ENCODE data around the gene TPT1.

The TPT1 gene

GRCh38 chr13:45333251-45333976, 7.6 kb downstream of the TPT1 start:
- DNase-seq: no peak

GRCh38 chr13:45332831-45333219, 8.2 kb downstream of the TPT1 start:
- DNase-seq: no peak

GRCh38 chr13:45332036-45332830, 8.8 kb downstream of the TPT1 start:
- DNase-seq: peak; percentile 97

GRCh38 chr13:45331692-45332035, 9.3 kb downstream of the TPT1 start:
- DNase-seq: no peak

GRCh38 chr13:45331123-45331619, 9.8 kb downstream of the TPT1 start:
- no peak for DNase-seq

GRCh38 chr13:45328661-45329111, 12.3 kb downstream of the TPT1 start:
- peak; percentile 84 for DNase-seq

GRCh38 chr13:45327253-45327955, 13.6 kb downstream of the TPT1 start:
- no peak for DNase-seq

GRCh38 chr13:45325806-45326205, 15.2 kb downstream of the TPT1 start:
- DNase-seq: peak; percentile 84

- no peak for DNase-seq
Observed at GRCh38 chr13:45320876-45321629, 19.9 kb downstream of the TPT1 start.

GRCh38 chr13:45316996-45317395, 24.0 kb downstream of the TPT1 start:
- DNase-seq: no peak

GRCh38 chr13:45316338-45316737, 24.6 kb downstream of the TPT1 start:
- no peak for DNase-seq

- DNase-seq: no peak
Observed at GRCh38 chr13:45315520-45316167, 25.3 kb downstream of the TPT1 start.

- no peak for DNase-seq
Observed at GRCh38 chr13:45314822-45315221, 26.2 kb downstream of the TPT1 start.

GRCh38 chr13:45310341-45311131, 30.4 kb downstream of the TPT1 start:
- no peak for DNase-seq

- no peak for DNase-seq
Observed at GRCh38 chr13:45306966-45307365, 34.0 kb downstream of the TPT1 start.

GRCh38 chr13:45305079-45305478, 35.9 kb downstream of the TPT1 start:
- no peak for DNase-seq

GRCh38 chr13:45303866-45304265, 37.1 kb downstream of the TPT1 start:
- no peak for DNase-seq

GRCh38 chr13:45303026-45303425, 38.0 kb downstream of the TPT1 start:
- no peak for DNase-seq

- DNase-seq: no peak
Observed at GRCh38 chr13:45302507-45302906, 38.5 kb downstream of the TPT1 start.

GRCh38 chr13:45301263-45301662, 39.7 kb downstream of the TPT1 start:
- DNase-seq: no peak
